ENCODE measurements around the gene MEGF11.

DNA sequence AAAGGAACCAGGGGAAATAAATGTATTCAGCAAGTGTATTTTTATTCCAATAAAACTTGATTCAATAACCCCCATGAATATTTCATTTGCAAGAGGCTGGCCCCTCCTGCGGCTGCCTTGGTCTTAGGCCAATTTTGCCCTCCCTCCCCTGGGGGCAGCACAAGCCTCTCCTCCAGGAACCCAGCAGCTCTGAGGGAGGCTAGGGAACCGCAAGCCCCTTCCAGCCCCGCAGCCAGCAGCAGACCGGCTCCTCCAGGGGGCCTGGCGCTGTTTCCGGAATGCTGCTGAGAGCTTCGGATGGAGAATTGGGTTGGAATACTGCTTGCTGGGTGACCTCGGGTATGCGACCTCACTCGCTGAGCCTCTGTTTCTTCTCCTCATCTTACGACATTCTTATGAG is 234.2 kb downstream of the MEGF11 start:
- no peak for TF ChIP-seq EZH2 (IDR thresholded peaks at IDR 0.05)
- TF ChIP-seq POLR2AphosphoS5 (IDR thresholded peaks at IDR 0.05; ENCODE audit: borderline replicate concordance, low read depth, low read length) = peak; percentile 19; the same call in 1 of the 2 replicates
- TF ChIP-seq FOXP2 (optimal IDR thresholded peaks at IDR 0.05; ENCODE audit: control extremely low read depth, extremely low read length, insufficient read depth) = no peak
